Hematopoietic multipotent progenitor cell treated with erythropoietin and hydrocortisone succinate and interleukin-3 and kit ligand, for 17 days (in vitro differentiated cells): Measurements from ENCODE around the gene BRD3OS.
A peak's percentile ranks its signal among the peaks of the same experiment; 100 is the strongest.

Experiments used
- DNase-seq: peaks from one replicate; pipeline ENCODE4 v3.0.0-alpha.2; 2015; ENCODE audit warnings: low spot score

Gene BRD3OS

GRCh38 chr9:134024828-134025605 is at the start of gene BRD3OS:
BRD3OS (plus strand) TSS chr9:134025481; CDS start chr9:134026748, 1,267 bp downstream.
- DNase-seq = peak; percentile 73

DNA sequence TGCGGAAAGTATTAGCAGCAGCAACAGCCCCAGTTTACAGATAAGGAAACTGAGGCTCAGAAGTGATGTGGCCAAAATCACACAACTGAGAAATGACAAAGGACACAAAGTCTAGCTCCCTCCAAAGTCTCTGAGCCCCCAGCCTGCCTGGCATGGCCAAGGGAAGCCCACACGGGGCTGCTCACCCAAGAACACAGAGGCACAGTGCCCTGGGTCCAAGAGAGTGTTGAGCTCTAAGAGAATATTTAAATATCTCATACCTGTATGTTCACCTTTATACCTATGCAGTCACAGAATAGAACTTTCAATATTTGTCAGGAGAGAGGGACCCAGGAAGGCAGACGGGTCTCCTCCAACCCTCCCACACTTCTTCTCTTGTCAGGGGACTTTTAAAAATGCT is 49.8 kb upstream of the BRD3OS start:
- no peak for DNase-seq

DNA sequence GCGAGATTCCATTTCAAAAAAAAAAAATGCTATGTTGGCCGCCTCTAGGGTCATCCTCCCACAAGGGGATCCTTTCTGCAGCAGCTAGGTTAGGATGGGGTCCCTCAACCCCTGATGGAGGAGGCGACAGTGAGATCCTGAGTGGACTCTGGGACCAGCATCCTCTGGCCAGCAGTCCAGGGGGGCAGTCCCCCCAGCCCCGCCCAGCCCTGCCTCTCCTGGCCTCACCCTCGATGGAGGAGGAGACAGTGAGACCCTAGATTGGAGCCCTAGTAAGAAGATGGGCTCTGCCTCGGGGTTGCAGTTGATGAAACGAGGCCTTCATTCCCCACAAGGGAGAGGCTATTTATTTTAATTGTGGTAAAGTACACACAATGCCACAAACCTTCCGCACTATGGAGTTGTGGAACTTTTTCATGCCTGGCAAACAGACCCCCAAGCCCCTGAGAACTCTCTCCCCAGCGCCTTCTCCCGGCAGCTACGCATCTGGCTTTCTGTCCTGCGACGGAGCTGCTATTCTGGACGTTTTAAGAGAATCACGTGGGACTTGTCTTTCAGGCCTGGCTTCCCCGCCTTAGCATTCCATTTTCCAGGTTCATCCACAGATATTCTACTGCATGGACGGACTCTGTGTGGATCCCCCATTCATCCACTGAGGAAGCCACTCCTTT is 49.0 kb upstream of the BRD3OS start:
- no peak for DNase-seq

- DNase-seq = no peak
Observed at GRCh38 chr9:133976887-133977286, 48.4 kb upstream of the BRD3OS start.

DNA sequence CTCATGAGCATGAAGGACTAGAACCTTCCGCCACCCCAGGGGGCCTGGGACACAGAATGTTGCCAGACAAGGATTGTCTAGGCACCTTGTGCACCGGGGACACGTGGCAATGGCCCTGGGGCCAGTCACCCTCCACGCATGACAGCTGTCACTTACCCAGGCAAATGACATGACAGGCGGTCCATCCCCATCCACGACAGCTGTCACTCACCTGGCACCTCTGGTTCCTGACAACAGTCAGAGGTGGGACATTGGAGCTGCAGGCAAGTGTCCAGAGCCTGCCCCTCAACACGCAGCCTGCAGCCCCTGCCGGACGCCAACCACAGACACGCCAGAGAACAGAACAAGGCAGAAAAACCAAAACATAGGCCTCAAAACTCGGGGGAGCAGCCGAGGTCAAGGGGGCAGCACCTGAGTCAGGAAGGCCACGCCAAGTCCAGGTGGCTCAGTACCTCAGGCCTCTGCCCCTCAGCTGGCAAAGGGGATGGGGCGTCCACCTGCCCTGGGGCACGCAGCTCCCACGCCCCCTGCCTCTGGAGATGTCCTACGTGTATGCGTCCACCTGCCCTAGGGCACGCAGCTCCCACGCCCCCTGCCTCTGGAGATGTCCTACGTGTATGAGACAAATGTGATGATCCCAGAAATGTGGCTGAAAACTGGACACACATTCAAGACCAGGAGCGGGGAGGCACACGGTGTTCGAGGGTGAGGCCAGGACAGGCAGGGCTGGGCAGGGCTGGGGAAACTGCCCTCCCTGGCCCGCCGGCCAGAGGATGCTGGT is 47.7 kb upstream of the BRD3OS start:
- DNase-seq = no peak

DNA sequence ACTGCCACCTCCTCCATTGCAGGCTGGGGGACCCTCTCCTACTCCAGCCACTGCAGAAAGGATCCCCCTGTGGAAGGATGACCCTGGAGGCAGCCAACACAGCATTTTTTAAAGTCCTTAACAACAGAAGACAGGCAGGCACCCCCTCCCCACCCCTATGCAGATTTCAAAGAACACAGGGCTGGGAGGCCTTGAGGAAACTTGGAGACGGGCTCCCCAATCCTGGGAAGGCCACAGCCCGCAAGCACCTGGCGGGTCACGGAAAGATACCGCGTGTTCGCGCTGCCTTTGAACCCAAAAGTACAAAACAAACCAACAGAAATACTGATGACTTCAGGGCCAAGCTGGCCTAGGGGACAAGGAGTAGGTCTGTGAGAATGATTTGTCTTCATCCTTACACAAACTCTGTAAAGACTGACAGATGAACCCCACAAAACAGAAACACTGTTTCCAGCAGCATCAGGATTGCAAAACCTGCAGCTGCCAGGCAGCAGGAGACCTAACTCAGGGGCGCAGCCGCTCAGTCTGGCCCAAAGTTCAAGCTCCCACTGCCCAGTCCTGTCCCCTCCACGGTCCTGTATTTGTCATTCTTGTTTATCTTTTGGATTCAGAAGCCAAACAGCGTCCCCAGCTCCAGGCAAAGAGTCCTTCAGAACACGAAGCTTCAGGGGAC is 46.9 kb upstream of the BRD3OS start:
- no peak for DNase-seq

GRCh38 chr9:133978899-133979272 is 46.4 kb upstream of the BRD3OS start:
- no peak for DNase-seq

GRCh38 chr9:133979273-133979920 is 45.9 kb upstream of the BRD3OS start:
- no peak for DNase-seq

DNA sequence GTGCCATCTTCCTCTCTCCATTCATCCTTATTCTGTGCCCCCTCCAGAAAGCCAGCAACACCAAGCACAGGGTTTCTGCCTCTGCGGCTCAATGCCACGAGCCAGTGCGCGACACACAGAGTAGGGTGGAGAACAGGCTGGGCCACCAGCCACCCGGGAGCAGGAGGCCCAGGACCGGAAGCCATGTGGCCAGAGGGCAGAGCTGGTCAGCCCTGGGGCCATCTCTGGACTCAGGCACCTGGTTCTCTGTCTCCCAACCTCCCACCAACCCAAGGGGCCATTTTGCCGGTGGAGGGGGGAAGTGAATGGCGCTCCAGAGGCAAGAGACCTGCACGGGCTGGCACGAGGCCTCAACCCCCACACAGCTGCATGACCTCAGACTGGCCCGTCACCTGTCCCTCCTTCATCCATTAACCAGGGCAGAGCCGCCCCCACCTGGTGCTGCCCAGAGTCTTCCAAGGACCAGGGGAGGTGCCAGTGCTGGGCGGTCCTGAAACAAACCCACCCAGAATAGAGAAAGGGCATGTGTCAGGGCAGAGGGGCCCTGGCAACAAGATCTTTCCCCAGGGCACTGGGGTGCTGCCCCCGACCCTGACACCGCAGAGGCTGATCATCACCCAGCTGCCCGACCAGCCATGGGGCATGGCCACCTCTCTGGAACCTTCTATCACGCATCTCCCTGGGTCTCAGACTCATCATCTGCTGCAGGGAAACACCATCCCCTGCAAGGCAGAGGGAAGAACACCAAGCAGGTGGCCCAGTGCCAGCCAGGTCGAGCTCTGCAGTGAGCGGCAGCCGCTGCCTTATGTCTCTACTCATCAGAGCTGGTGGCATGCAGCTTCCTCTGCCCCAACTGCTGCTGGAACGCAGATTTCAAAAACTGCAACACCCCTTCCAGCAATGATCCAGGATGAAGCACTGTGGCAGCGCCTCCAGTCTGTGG is 45.1 kb upstream of the BRD3OS start:
- no peak for DNase-seq

- DNase-seq = no peak
Observed at GRCh38 chr9:133980864-133981588, 44.3 kb upstream of the BRD3OS start.

- no peak for DNase-seq
Observed at GRCh38 chr9:133981589-133981957, 43.7 kb upstream of the BRD3OS start.

- DNase-seq = no peak
Observed at GRCh38 chr9:133981958-133982681, 43.2 kb upstream of the BRD3OS start.

- no peak for DNase-seq
Observed at GRCh38 chr9:133982971-133983720, 42.1 kb upstream of the BRD3OS start.

- DNase-seq = no peak
Observed at GRCh38 chr9:133986061-133986460, 39.2 kb upstream of the BRD3OS start.

- DNase-seq = no peak
Observed at GRCh38 chr9:133986774-133987445, 38.4 kb upstream of the BRD3OS start.

- no peak for DNase-seq
Observed at GRCh38 chr9:133987446-133987788, 37.9 kb upstream of the BRD3OS start.

- no peak for DNase-seq
Observed at GRCh38 chr9:133987946-133988665, 37.2 kb upstream of the BRD3OS start.
